ENCODE data around the gene BCAS3.

The BCAS3 gene

GRCh38 chr17:61134551-61135235 is 457.0 kb downstream of the BCAS3 start:
- Histone ChIP-seq H4K8ac (ENCODE audit: low read depth, low read length) (no peak overlapping the region), H3K18ac (ENCODE audit: low read length) (no peak overlapping the region), H2BK15ac (replicated peaks; ENCODE audit: low read depth) (no peak overlapping the region), H3K56ac (ENCODE audit: low read length) (no peak overlapping the region), H3K36me3 (ENCODE audit: control insufficient read depth, insufficient read depth, low read length) (no peaks in the 10 kb centered on the region), H3K27me3 (ENCODE audit: insufficient read depth, low read length, poor library complexity) (no peaks in the 10 kb centered on the region), H3K79me2 (ENCODE audit: control insufficient read depth, insufficient read depth, low read length) (no peaks in the 10 kb centered on the region), H3K4me2 (ENCODE audit: low read length) (no peak overlapping the region), H2AK5ac (ENCODE audit: low read length) (no peak overlapping the region), H3K23ac (ENCODE audit: low read length) (no peak overlapping the region), H3K4me3 (ENCODE audit: low read length) (no peak overlapping the region), H2BK5ac (ENCODE audit: low read length) (no peak overlapping the region), H3K27ac (ENCODE audit: low read depth, low read length) (no peak overlapping the region), H3K9ac (ENCODE audit: low read length) (no peak overlapping the region), H3K4ac (ENCODE audit: low read depth, low read length) (no peak overlapping the region), H3K79me1 (ENCODE audit: low read length) (no peaks in the 10 kb centered on the region), H4K5ac (ENCODE audit: low read length) (no peak overlapping the region), H3K4me1 (ENCODE audit: control insufficient read depth, low read depth, low read length) (no peaks in the 10 kb centered on the region), H2BK120ac (ENCODE audit: low read depth, low read length) (no peak overlapping the region)
- WGBS (ENCODE audit: extremely low coverage, insufficient coverage, low lambda C conversion rate) = no CpG with 5 or more reads among the region's 6 CpGs
- DNase-seq = no peak

- Histone ChIP-seq H3K27ac (ENCODE audit: low read depth, low read length) (no peak overlapping the region), H3K56ac (ENCODE audit: low read length) (no peak overlapping the region), H4K8ac (ENCODE audit: low read depth, low read length) (no peak overlapping the region), H3K4me3 (ENCODE audit: low read length) (no peak overlapping the region), H2BK15ac (replicated peaks; ENCODE audit: low read depth) (no peak overlapping the region), H4K5ac (ENCODE audit: low read length) (no peak overlapping the region), H3K4ac (ENCODE audit: low read depth, low read length) (no peak overlapping the region), H3K79me1 (ENCODE audit: low read length) (no peaks in the 10 kb centered on the region), H3K79me2 (ENCODE audit: control insufficient read depth, insufficient read depth, low read length) (no peaks in the 10 kb centered on the region), H2BK120ac (ENCODE audit: low read depth, low read length) (no peak overlapping the region), H3K23ac (ENCODE audit: low read length) (no peak overlapping the region), H2AK5ac (ENCODE audit: low read length) (no peak overlapping the region), H3K4me1 (ENCODE audit: control insufficient read depth, low read depth, low read length) (no peaks in the 10 kb centered on the region), H3K36me3 (ENCODE audit: control insufficient read depth, insufficient read depth, low read length) (no peaks in the 10 kb centered on the region), H3K18ac (ENCODE audit: low read length) (no peak overlapping the region), H3K9ac (ENCODE audit: low read length) (no peak overlapping the region), H2BK5ac (ENCODE audit: low read length) (no peak overlapping the region), H3K4me2 (ENCODE audit: low read length) (no peak overlapping the region), H3K27me3 (ENCODE audit: insufficient read depth, low read length, poor library complexity) (no peaks in the 10 kb centered on the region)
- no CpG with 5 or more reads among the region's 14 CpGs for WGBS (ENCODE audit: extremely low coverage, insufficient coverage, low lambda C conversion rate)
- DNase-seq = no peak
Observed at GRCh38 chr17:61135782-61136181, 458.1 kb downstream of the BCAS3 start.

DNA sequence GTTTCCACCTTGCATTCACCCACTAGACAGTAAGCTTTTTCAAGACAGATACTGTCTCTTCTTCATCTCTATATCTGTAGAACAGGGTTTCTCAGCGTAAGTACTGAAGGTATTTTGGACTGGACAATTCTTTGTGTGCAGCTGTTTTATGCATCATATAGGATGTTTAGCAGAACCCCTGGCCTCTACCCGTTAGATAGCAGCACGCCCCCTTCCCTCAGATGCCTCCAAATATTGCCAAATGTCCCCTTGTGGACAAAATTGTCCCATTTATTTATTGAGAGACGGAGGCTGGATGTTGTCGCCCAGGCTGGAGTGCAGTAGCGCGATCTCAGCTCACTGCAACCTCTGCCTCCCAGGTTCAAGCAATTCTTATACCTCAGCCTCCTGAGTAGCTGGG is 458.6 kb downstream of the BCAS3 start:
- no CpG with 5 or more reads among the region's 7 CpGs for WGBS (ENCODE audit: extremely low coverage, insufficient coverage, low lambda C conversion rate)
- no peak overlapping the region for H3K23ac ChIP-seq (ENCODE audit: low read length)

GRCh38 chr17:61139219-61139618 is 461.6 kb downstream of the BCAS3 start:
- H3K4me2 ChIP-seq (ENCODE audit: low read length) = no peak overlapping the region
- H2BK5ac ChIP-seq (ENCODE audit: low read length) = no peak overlapping the region
- no peaks in the 10 kb centered on the region for H3K79me2 ChIP-seq (ENCODE audit: control insufficient read depth, insufficient read depth, low read length)
- no peak overlapping the region for H3K9ac ChIP-seq (ENCODE audit: low read length)
- no peak overlapping the region for H2BK120ac ChIP-seq (ENCODE audit: low read depth, low read length)
- no peak overlapping the region for H3K56ac ChIP-seq (ENCODE audit: low read length)
- no peak overlapping the region for H3K4ac ChIP-seq (ENCODE audit: low read depth, low read length)
- H4K8ac ChIP-seq (ENCODE audit: low read depth, low read length) = no peak overlapping the region
- H4K5ac ChIP-seq (ENCODE audit: low read length) = no peak overlapping the region
- H2AK5ac ChIP-seq (ENCODE audit: low read length) = no peak overlapping the region
- no peak overlapping the region for H3K23ac ChIP-seq (ENCODE audit: low read length)
- H2BK15ac ChIP-seq (replicated peaks; ENCODE audit: low read depth) = no peak overlapping the region
- H3K27me3 ChIP-seq (ENCODE audit: insufficient read depth, low read length, poor library complexity) = no peaks in the 10 kb centered on the region
- no peaks in the 10 kb centered on the region for H3K4me1 ChIP-seq (ENCODE audit: control insufficient read depth, low read depth, low read length)
- no peaks in the 10 kb centered on the region for H3K79me1 ChIP-seq (ENCODE audit: low read length)
- no CpG with 5 or more reads among the region's 4 CpGs for WGBS (ENCODE audit: extremely low coverage, insufficient coverage, low lambda C conversion rate)
- DNase-seq = no peak
- no peak overlapping the region for H3K27ac ChIP-seq (ENCODE audit: low read depth, low read length)
- H3K4me3 ChIP-seq (ENCODE audit: low read length) = no peak overlapping the region
- no peak overlapping the region for H3K18ac ChIP-seq (ENCODE audit: low read length)
- no peaks in the 10 kb centered on the region for H3K36me3 ChIP-seq (ENCODE audit: control insufficient read depth, insufficient read depth, low read length)

More for the DNA sequence above, 458.6 kb downstream of the BCAS3 start:
- Histone ChIP-seq H3K18ac (ENCODE audit: low read length) (no peak overlapping the region), H3K79me1 (ENCODE audit: low read length) (no peaks in the 10 kb centered on the region), H3K36me3 (ENCODE audit: control insufficient read depth, insufficient read depth, low read length) (no peaks in the 10 kb centered on the region), H3K4ac (ENCODE audit: low read depth, low read length) (no peak overlapping the region), H3K27me3 (ENCODE audit: insufficient read depth, low read length, poor library complexity) (no peaks in the 10 kb centered on the region), H4K8ac (ENCODE audit: low read depth, low read length) (no peak overlapping the region), H4K5ac (ENCODE audit: low read length) (no peak overlapping the region), H3K4me3 (ENCODE audit: low read length) (no peak overlapping the region), H3K9ac (ENCODE audit: low read length) (no peak overlapping the region), H2BK5ac (ENCODE audit: low read length) (no peak overlapping the region), H3K79me2 (ENCODE audit: control insufficient read depth, insufficient read depth, low read length) (no peaks in the 10 kb centered on the region), H3K4me2 (ENCODE audit: low read length) (no peak overlapping the region), H2BK120ac (ENCODE audit: low read depth, low read length) (no peak overlapping the region), H2AK5ac (ENCODE audit: low read length) (no peak overlapping the region), H3K27ac (ENCODE audit: low read depth, low read length) (no peak overlapping the region), H2BK15ac (replicated peaks; ENCODE audit: low read depth) (no peak overlapping the region), H3K56ac (ENCODE audit: low read length) (no peak overlapping the region), H3K4me1 (ENCODE audit: control insufficient read depth, low read depth, low read length) (no peaks in the 10 kb centered on the region)
- no peak for DNase-seq

- no peaks in the 10 kb centered on the region for H3K27me3 ChIP-seq (ENCODE audit: insufficient read depth, low read length, poor library complexity)
- H3K23ac ChIP-seq (ENCODE audit: low read length) = no peak overlapping the region
- H2BK120ac ChIP-seq (ENCODE audit: low read depth, low read length) = no peak overlapping the region
- no peak overlapping the region for H2BK5ac ChIP-seq (ENCODE audit: low read length)
- WGBS (ENCODE audit: extremely low coverage, insufficient coverage, low lambda C conversion rate) = no CpG with 5 or more reads among the region's 3 CpGs
- H4K8ac ChIP-seq (ENCODE audit: low read depth, low read length) = no peak overlapping the region
- no peak overlapping the region for H3K9ac ChIP-seq (ENCODE audit: low read length)
- H3K56ac ChIP-seq (ENCODE audit: low read length) = no peak overlapping the region
- no peak overlapping the region for H3K27ac ChIP-seq (ENCODE audit: low read depth, low read length)
- no peak overlapping the region for H3K18ac ChIP-seq (ENCODE audit: low read length)
- no peak overlapping the region for H2BK15ac ChIP-seq (replicated peaks; ENCODE audit: low read depth)
- no peak overlapping the region for H3K4ac ChIP-seq (ENCODE audit: low read depth, low read length)
- DNase-seq = no peak
- no peaks in the 10 kb centered on the region for H3K79me1 ChIP-seq (ENCODE audit: low read length)
- no peaks in the 10 kb centered on the region for H3K4me1 ChIP-seq (ENCODE audit: control insufficient read depth, low read depth, low read length)
- no peak overlapping the region for H2AK5ac ChIP-seq (ENCODE audit: low read length)
- no peaks in the 10 kb centered on the region for H3K36me3 ChIP-seq (ENCODE audit: control insufficient read depth, insufficient read depth, low read length)
- no peaks in the 10 kb centered on the region for H3K79me2 ChIP-seq (ENCODE audit: control insufficient read depth, insufficient read depth, low read length)
- H3K4me2 ChIP-seq (ENCODE audit: low read length) = no peak overlapping the region
- no peak overlapping the region for H3K4me3 ChIP-seq (ENCODE audit: low read length)
- H4K5ac ChIP-seq (ENCODE audit: low read length) = no peak overlapping the region
Observed at GRCh38 chr17:61140081-61140786, 462.6 kb downstream of the BCAS3 start.

All from mesendoderm (in vitro differentiated cells).